Left ventricle myocardium inferior (tissue), 1 donor: Measurements from ENCODE around the gene PPM1E. TPM values are rescaled to one million over a fixed set of nuclear protein-coding genes. Genes with fewer than 3 reads are reported as not detected.
"Not testable (repeated sequence)": the region's sequence is repeated elsewhere in the genome, so short reads cannot be mapped to it uniquely, and the experiment has no call there.

Experiments used
- DNase-seq: peaks from one replicate; pipeline ENCODE4 v3.0.0-alpha.2; 2020
- H3K27ac ChIP-seq: fragments of 200-600 bp; replicated peaks from 2 replicates; pipeline ENCODE4 v1.8.0; 2021
- H3K27me3 ChIP-seq: fragments of 200-600 bp; 2 replicates; pipeline ENCODE4 v1.8.0; 2021; ENCODE audit warnings: low read depth
- H3K36me3 ChIP-seq: fragments of 200-600 bp; 2 replicates; pipeline ENCODE4 v1.8.0; 2021
- H3K4me1 ChIP-seq: fragments of 200-600 bp; 2 replicates; pipeline ENCODE4 v1.8.0; 2021
- H3K4me3 ChIP-seq: fragments of 200-600 bp; 2 replicates; pipeline ENCODE4 v1.8.0; 2021; ENCODE audit warnings: mild to moderate bottlenecking, moderate library complexity
- H3K9me3 ChIP-seq: fragments of 200-600 bp; replicated peaks from 2 replicates; pipeline ENCODE4 v1.8.0; 2021
- intact Hi-C: fragments of 100-400 bp; cut with micrococcal nuclease; formaldehyde crosslinking; loops from one replicate; pipeline ENCODE4 v1.11.0; 2022
- total RNA-seq: library from RNA; stranded (reverse); fragmentation: NEBNext Ultra II Directional; extraction: Animal tissue kit (Norgen Biotek cat#: 25700); gene quantifications from one replicate; pipeline ENCODE4 v1.2.1, GENCODE V29; 2021
- TF ChIP-seq, protein P1 (sequence below): fragments of 200-600 bp; IDR thresholded peaks from 2 replicates; pipeline ENCODE4 v1.8.0; 2021; ENCODE audit warnings: antibody characterized with exemption, mild to moderate bottlenecking, borderline replicate concordance
- donor health status: DM: no; HTN: yes; CAD: no; lungs with severe emphysema.

PPM1E gene
- total RNA-seq, 1 donor from 2014 or later, result 0.80 TPM

DNA sequence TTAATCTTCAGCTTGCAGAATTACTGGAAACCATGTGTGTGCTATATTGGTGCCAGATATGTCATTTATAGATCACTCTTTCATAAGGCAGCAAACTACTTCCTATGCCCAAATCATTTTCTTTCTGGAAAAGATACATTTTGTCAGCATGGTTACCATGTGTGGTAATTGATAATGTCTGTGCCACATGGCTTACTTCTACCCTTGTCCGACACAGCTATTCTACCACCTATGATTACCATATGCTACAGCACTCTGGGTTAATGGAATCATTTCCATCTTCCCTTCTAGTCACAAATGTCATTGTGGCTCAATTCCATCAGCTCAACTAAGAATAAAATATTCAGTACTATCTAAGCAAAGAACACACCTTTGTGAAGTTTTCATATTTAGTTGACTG lies 8.0 kb upstream of the PPM1E start:
- intact Hi-C loops, result no loop called here
- TF ChIP-seq, protein P1, sequence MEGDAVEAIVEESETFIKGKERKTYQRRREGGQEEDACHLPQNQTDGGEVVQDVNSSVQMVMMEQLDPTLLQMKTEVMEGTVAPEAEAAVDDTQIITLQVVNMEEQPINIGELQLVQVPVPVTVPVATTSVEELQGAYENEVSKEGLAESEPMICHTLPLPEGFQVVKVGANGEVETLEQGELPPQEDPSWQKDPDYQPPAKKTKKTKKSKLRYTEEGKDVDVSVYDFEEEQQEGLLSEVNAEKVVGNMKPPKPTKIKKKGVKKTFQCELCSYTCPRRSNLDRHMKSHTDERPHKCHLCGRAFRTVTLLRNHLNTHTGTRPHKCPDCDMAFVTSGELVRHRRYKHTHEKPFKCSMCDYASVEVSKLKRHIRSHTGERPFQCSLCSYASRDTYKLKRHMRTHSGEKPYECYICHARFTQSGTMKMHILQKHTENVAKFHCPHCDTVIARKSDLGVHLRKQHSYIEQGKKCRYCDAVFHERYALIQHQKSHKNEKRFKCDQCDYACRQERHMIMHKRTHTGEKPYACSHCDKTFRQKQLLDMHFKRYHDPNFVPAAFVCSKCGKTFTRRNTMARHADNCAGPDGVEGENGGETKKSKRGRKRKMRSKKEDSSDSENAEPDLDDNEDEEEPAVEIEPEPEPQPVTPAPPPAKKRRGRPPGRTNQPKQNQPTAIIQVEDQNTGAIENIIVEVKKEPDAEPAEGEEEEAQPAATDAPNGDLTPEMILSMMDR, result no peak
- Histone ChIP-seq H3K27ac (no peak overlapping the region), H3K4me1 (no peaks in the 10 kb centered on the region), H3K4me3 (no peak overlapping the region), H3K36me3 (no peaks in the 10 kb centered on the region), H3K9me3 (no peaks in the 10 kb centered on the region), H3K27me3 (no peaks in the 10 kb centered on the region)
- no peak for DNase-seq

DNA sequence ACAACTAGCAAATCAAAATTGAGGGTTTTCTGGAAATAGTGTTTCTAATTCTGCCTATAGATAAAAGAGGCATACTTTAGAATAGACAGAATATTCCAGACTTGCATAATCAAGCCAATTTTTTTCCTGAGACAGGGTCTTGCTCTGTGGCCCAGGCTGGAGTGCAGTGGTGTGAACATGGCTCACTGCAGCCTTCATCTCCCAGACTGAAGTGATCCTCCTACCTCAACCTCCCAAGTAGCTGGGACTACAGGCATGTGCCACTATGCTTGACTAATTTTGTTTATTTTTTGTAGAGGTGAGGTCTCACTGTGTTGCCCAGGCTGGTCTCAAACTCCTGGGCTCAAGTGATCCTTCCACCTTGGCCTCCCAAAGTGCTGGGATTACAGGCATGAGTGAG lies 6.0 kb upstream of the PPM1E start:
- H3K27me3 ChIP-seq, H3K9me3 ChIP-seq, H3K36me3 ChIP-seq, DNase-seq, H3K4me3 ChIP-seq, H3K4me1 ChIP-seq, H3K27ac ChIP-seq, intact Hi-C loops: not testable (repeated sequence)

DNA sequence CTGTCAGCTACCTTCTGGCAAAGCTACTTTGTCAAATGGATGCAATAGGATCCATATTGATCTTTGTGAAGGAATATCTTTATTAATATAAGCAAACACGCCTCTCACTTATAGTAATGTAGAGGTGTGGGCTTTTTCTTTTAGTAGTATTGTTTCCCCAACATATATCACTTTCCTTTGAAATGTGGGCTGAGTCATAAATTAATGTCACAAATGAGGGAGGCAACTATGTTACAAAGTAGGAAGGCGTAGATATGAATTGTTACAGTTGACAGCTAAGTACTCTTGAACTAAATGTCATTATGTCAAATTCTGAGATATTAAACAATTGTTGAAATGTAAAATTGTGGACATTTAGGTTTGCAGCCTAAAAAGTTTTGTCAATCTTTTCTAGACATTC lies 2.6 kb upstream of the PPM1E start:
- no peak overlapping the region for H3K27ac ChIP-seq
- no peaks in the 10 kb centered on the region for H3K9me3 ChIP-seq
- H3K4me1 ChIP-seq, result peaks cover 20% of the 10 kb centered on the region
- DNase-seq, result no peak
- peaks cover 34% of the 10 kb centered on the region for H3K27me3 ChIP-seq
- TF ChIP-seq, protein P1, result no peak
- intact Hi-C loops, result no loop called here
- H3K4me3 ChIP-seq, result no peak overlapping the region
- H3K36me3 ChIP-seq, result no peaks in the 10 kb centered on the region

DNA sequence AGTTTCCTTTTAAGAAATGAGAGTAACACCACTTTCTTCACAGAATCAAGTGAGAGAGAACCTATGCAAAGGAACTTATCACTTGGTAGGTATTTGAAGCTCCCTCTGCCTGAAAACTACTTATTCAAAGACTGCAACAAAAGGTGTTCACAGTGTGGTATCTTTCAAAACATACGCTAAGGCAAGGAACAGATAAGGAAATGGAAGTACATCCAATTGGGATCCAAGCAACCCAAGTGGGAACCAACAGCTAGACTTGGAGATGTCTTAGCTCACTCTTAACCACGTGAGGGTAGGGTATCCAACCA lies 431 bp upstream of the PPM1E start:
- DNase-seq, result no peak
- Histone ChIP-seq H3K4me3 (peak overlapping the region; percentile 75), H3K4me1 (peaks cover 20% of the 10 kb centered on the region), H3K9me3 (no peaks in the 10 kb centered on the region), H3K27ac (no peak overlapping the region), H3K36me3 (no peaks in the 10 kb centered on the region), H3K27me3 (peaks cover 56% of the 10 kb centered on the region)
- intact Hi-C loops, result no loop called here
- TF ChIP-seq, protein P1, result no peak

DNA sequence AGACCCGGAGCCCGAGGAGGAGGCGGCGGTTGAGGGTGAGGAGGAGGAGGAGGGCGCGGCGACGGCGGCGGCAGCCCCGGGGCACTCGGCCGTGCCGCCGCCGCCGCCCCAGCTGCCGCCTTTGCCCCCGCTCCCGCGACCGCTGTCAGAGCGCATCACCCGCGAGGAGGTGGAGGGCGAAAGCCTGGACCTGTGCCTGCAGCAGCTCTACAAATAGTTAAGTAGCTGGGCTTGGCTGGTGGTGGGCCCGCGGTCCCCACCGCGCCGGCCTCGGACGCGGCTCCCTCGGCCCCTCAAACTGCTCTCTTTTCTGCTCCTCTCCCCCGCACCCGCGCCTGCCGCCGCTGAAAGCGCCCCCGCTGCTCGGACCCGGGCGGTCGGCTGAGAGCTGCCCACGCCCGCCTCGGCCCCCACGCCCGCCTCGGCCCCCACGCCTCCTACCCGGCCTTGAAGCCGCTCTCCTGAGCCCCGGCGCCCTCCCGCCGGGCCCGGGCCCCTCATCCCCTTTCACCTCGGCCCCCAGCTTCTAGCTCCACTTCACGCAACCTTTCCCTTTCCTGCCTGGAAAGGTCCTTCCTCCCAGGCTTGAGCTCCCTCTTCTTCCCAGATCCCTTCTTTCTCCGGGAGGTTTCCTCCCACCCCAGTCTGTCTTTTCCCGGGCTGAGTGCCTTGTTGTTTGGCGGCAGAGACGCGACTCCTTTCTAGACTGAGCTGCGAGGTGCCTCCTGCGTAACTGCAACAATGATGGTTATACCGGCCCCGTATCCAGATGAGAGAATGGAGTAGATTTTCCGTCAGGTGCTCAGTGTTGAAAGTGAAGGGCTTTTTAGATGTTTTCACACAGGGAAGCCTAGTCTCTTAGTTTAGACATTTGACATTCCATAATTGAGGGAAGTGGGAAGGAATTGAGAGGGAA lies 850 bp downstream of the PPM1E start:
- no peaks in the 10 kb centered on the region for H3K9me3 ChIP-seq
- H3K27me3 ChIP-seq, result peaks cover 69% of the 10 kb centered on the region
- H3K27ac ChIP-seq, result no peak overlapping the region
- H3K4me1 ChIP-seq, result peaks cover 20% of the 10 kb centered on the region
- H3K4me3 ChIP-seq, result peak overlapping the region; percentile 75
- intact Hi-C loops, result no loop called here
- TF ChIP-seq, protein P1, result no peak
- H3K36me3 ChIP-seq, result no peaks in the 10 kb centered on the region
- no peak for DNase-seq

DNA sequence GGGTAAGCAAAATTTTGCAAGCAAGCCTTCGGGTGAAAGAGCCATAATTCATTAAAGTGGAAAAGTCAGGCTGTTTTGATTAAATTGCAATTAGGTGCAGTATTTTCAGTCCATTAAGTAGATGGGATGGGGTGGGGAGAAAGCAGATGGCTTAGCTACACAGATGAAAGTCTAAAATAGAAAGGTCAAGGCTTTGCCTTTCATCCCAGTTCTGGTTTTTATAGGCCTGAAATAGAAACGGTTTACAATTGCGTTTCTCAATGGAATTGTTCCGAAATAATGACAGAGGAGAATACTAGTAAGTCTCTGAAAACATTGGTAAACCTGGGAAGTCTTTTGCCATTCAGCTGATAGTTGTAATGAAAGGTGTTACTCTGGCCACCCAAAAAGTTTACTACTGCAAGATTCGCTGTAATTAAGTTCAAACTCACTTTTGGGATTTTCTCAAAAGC lies 1.5 kb downstream of the PPM1E start:
- intact Hi-C loops, result no loop called here
- H3K27me3 ChIP-seq, result peaks cover 75% of the 10 kb centered on the region

More for the DNA sequence above, 1.5 kb downstream of the PPM1E start:
- TF ChIP-seq, protein P1, result no peak
- Histone ChIP-seq H3K4me1 (peaks cover 20% of the 10 kb centered on the region), H3K9me3 (no peaks in the 10 kb centered on the region), H3K27ac (no peak overlapping the region), H3K36me3 (no peaks in the 10 kb centered on the region), H3K4me3 (peak overlapping the region; percentile 75)
- DNase-seq, result no peak
